Activated CD4-positive, alpha-beta T cell treated with anti-CD3 and anti-CD28 coated beads for 24 hours (primary cell): ENCODE measurements around the gene OBP2A.

ENCODE experiments used
- DNase-seq, 2 donors: peaks; one replicate each; pipeline ENCODE4 v3.0.0-alpha.2; 2020; ENCODE audit warnings: low read depth in 2 of 2

Gene OBP2A

DNA sequence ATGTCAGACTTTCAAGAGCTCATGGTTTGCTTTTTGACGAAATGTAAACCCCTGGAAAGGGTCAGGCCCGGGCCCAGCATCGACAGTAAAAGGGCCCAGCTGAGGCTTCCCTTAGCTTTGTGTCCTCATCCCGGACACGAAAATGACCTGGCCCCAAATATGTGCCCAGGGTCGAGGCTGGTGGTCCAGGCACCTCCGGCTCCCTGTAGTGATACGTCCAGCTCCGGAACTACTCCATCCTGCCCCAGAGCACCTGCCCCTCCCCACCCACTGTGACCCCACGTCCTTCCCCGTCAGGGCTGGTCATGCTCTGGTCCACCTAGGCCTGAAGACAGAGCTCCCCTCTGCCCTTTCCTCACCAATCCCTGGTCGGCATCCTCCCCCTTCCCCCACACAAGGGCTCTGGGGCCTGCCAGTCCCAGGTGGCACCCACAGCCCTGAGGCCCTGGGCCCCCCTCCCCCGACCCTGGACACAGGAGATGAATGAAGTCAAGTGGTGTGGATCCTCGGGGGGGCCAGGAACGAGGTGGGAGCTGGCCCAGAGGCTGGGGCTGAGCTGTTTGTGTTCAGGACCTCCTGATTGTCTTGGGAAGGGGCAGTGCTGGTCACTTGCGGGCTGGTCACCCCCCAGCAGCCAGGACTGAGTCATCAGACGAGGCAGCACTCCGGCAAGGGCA, 6.2 kb downstream of the OBP2A start:
- no peak for DNase-seq

DNA sequence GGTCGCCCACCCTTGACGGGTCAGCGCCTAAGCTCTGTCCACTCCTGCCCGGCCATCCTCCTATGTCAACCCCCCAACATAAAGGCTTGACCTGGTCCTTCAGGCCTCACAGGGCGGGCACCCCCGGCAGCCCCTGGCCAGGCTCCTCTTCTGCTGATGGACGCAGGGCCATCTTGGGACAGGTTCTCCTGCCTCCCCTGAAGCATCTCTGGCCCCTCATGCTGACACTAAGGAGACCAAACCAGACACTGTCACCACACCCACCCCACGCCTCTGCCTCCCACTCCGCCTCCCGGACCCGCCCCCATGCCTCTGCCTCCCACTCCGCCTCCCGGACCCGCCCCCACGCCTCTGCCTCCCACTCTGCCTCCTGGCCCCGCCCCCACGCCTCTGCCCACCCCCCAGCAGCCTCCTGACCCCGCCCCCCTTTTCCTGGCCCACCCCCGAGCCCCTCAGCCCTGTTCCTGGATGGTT, 6.8 kb downstream of the OBP2A start:
- DNase-seq = no peak

DNA sequence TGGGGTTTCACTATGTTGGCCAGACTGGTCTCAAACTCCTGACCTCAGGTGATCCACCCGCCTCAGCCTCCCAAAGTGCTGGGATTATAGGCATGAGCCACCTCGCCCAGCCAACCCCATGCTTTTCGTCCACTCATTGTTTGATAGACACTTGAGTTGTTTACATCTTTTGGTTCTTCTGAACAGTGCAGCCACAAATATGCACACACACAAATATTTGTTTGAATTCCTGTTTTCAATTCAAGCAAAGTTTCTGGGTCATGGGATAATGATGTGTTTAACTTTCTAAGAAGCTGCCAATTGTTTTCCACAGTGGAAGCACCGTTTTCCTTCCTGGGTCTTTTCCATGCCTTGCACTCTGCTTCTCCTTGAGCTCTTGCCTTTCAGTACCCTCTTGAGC, 8.8 kb downstream of the OBP2A start:
- DNase-seq = no peak

DNA sequence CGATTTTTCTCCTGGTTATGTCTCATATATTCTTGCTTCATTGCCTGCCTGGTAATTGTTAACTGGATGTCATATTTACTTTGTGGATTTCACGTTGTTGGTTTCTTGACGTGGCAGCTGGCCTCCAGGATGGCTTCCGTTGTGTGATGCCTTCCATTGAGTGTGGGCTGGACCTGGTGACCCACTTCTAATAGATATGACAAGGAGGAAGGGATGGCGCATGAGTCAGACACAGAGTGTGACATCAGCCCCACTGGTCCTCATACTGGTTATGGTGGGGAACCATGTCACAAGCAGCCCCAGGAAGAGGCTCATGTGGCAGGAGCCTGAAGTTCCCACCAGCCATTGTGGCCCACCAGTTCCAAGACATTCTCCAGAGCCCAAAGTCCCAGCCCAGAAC, 9.3 kb downstream of the OBP2A start:
- no peak for DNase-seq

DNA sequence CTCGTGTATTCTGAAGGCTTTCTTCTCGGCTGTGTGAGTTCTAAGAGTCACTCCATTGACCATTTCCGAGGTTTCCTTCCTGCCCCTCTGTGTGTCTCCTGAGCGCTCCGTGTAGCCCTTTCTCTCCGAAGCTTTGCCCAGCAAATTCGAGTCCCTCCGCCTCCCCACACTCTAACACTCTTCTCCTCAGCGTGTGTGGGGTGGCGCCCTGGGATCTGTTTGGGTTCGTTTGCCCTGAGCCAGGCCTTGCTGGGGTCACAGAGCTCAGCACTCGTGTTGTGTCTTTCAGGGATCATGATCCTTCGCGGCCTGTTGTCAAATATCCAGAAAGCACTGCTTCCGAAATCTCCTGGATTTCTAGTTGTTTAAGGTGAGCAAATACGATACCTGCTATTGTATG, 10.0 kb downstream of the OBP2A start:
- no peak for DNase-seq

DNA sequence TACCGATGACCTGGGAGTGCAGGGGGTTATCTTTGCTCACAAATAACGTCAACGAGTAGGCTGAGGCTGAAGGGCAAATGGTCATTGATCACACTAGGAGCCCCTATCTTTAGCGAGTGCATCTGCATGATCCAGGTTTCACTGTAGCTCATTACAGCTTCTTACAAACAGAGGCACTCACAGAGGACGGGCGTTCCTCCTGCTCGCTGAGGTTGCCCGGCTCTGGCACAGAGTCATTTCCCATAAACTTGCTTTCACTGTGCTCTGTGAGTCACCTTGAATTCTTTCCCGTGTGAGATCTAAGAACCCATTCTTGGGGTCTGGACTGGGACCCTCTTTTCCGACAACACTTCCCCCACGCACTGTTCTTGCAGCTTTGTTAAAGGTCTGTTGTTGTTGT, 13.7 kb downstream of the OBP2A start:
- no peak for DNase-seq

DNA sequence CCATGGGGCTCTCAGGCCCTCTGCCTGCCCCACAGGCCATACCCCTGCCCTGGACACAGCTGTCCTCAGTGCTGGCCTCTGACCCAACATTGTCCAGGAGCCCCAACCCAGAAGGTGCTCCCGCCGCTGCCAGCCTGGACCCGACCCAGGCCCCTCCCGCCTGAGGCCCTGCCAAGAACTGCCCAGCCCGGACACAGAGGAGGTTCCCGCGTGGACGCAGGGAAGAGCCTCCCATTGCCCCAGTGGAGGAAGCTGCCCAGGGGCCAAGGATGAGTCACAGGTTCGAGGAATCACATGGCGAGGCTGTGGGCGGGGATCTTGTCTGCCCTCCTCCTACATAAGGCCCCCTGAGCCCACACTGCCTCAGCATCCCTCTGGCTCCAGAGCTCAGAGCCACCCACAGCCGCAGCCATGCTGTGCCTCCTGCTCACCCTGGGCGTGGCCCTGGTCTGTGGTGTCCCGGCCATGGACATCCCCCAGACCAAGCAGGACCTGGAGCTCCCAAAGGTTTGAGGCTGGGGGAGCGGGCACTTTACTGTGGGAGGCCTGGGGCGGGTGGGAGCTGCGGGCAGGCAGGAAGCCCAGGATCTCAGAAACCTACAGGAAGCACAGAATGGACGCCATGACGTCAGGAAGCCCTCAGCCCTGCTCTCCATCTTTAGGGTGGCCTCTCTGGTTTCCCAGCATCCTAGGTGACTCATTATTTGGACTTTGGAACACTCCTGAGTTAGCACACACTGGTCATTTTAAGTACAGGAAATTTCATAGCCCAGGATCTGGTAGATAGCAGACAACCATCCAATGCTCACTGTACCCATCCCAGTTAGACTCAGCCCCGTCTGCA, 15.7 kb downstream of the OBP2A start, which contains the start of gene PAEP:
Gene PAEP (plus strand): TSS at position 366 of the 844 bp plus-strand sequence.
- DNase-seq = no peak

DNA sequence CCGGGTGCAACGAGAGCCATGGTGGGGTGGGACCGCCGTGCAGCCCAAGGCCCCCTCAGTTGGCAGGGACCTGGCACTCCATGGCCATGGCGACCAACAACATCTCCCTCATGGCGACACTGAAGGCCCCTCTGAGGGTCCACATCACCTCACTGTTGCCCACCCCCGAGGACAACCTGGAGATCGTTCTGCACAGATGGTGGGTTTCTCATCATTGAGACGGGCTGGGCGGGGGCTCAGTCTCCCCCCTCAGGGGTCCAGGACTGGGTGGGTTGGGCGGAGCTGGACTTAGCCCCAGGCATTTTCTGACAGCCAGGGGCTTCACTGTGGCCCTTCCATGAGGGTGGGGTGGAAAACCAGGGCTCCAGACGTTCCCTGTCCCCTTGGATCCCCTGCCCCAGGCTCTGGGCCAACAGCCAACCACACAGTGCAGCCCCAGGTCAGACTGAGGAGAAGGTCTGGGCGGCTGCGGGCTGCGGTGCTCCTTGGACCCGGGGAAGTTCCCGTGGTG, 16.4 kb downstream of the OBP2A start:
- no peak for DNase-seq

DNA sequence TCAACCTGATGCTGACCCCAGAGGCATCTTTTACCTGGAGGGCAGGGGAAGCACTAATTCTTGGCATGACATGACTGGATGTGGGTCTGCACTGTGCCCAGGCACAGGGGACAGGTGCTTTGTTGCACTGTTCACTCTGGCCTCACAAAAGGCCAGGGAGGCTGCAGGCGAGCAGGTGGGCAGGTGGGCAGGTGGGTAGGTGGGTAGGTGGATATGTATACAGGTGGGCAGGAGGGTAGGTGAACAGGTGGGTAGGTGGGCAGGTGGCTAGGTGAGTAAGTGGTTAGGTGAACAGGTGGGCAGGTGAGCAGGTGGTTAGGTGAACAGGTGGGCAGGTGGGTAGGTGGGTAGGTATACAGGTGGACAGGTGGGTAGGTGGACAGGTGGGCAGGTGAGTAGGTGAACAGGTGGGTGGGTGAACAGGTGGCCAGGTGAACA, 17.1 kb downstream of the OBP2A start:
- DNase-seq = no peak

DNA sequence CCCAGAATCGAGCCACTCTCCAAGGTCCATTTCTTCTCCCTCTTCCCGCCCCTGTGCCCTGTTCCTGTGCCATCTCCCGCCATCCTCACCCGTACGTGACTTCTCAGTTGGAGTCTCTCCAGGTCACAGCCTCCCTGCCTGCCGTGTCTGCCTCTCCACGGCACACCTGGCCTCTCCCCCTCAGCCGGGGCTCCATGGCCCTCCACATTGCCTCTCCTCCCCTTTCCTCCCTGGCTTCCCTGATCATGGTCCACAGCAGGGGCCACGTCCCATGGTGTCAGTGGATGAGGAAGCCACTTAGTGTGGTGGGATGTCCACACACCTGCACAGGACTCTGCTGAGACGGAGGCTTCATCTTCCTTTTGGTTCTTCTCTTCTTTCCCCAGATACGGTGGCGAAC, 17.9 kb downstream of the OBP2A start:
- no peak for DNase-seq

DNA sequence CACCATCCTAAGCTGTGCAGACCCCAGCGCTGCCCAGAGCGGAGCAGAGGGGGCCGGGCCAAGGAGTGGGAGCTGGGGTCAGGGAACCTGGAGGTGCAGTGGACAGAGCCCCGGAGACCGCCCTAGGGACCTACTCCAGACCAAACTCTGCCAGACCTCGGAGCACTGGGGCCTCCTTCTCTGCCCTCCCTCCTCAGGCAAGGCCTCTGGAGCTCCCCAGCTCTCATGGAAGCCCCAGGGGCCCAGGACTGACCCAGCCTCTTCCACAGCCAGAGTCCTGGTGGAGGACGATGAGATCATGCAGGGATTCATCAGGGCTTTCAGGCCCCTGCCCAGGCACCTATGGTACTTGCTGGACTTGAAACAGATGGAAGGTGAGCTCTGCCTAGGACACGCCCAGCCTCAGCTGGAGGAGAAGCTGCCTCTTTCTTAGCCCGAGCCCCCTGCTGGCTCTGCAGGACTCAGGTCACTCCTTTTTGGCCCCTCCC, 19.3 kb downstream of the OBP2A start:
- no peak for DNase-seq

DNA sequence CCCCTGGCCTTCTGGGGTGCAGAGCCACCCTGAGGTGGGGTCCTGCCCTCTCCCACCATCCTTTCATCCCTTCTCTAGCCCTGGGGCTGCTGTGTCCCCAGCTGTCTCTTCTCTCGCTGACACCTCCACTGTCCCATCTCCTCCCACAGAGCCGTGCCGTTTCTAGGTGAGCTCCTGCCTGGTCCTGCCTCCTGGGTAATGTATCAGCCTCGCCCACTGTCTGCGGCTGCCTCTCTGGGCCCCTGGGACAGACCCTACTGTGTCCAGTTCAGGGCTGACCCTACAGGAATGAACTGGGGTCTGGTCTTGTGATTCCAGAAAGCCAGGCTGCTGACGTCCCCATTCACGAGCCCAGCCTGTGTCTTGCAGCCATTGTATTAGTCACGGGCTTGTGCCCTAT, 19.7 kb downstream of the OBP2A start:
- no peak for DNase-seq

DNA sequence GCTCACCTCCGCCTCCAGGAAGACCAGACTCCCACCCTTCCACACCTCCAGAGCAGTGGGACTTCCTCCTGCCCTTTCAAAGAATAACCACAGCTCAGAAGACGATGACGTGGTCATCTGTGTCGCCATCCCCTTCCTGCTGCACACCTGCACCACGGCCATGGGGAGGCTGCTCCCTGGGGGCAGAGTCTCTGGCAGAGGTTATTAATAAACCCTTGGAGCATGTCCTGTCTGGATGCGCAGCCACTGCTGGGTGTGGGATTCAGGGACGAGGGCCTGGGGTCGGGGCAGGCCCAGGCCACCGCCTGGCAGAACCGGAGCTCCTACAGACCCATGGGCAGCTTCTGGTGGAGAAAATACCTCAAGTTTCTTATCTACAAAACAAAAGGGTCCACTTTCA, 20.6 kb downstream of the OBP2A start:
- no peak for DNase-seq

DNA sequence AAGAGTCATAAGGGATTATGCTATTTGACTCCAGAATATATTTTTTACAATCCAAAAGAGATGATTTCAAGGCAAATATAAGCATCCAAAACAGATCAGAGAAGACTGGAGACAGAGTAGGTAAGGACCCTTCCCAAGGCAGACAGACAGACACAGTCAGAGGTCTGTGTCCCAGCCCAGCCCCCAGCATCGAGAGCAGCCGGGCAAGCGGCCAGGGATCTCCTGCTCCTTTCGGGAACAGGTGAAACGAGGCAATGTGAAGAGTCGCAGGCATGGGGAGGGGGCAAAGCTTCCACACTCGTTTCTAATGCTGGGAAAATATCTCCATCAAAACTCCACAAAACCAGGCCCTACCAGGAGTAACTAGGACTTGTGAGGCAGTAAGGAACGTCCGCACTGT, 21.4 kb downstream of the OBP2A start:
- DNase-seq = no peak

DNA sequence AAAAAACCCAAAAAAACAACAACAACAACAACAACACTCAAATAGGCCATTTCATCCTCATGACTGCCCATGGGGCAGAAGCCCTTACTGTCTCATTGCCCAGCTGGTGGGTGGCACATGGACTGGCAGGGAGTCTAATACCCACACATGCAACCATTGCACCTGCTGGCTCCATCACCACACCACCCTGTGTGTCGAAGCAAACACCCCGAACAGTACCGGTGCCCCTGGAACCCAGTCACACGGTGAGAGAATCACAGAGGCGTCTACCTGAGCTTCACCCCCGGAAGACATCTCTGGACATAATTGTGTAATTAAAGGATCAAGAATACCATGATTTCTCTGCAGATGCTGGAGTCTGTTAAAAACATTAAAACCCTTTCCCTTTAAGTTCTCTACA, 22.1 kb downstream of the OBP2A start:
- DNase-seq = no peak

DNA sequence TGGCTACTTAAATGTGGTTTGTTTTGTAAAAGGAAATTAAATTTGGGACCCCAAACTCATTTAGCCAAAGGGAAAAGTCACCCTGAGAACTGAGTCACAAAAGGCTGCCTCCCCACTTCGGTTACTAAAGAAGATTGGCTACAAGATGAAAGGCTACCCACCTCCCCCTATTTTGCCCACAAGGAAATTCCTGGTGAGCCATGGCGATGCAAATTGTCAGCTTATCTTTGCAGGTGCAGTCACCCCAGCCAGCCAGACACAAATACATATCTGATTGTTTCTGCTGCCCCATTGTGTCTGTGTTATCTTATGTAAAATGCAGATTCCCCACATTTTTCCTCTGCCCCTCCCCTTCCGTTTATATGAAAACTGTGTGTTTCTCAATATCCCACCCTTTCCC, 24.5 kb downstream of the OBP2A start:
- DNase-seq = no peak

DNA sequence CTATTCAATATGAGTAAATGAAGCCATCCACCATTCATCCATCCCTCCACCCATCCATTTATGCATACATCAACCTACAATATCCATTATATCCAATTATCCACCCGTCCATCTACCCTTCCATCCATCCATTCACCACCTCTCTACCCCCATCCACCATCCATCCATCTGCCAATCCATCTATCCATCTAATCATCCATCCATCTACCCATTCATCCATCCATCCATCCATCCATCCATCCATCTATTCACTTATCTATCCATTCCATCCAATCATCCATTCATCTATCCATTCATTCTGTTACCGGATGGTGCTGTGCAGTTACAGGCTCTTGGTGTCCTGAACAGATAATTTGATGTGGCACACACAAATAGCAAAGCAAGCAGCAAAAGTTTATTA, 26.3 kb downstream of the OBP2A start:
- no peak for DNase-seq

DNA sequence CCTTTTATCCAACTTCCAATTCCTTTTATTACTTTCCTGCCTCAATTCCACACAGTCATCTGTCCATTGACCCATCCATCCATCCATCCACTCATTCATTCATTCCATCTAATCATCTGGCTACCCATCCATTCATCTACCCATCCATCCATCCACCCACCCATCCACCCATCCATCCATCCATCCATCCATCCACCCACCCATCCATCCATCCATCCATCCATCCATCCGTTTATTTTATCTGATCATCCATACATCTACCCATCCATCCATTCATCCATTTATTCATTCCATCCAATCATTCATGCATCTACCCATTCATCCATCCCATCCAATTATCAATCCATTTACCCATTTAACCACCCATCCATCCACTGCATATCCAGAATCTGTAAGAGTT, 27.2 kb downstream of the OBP2A start:
- DNase-seq = no peak

DNA sequence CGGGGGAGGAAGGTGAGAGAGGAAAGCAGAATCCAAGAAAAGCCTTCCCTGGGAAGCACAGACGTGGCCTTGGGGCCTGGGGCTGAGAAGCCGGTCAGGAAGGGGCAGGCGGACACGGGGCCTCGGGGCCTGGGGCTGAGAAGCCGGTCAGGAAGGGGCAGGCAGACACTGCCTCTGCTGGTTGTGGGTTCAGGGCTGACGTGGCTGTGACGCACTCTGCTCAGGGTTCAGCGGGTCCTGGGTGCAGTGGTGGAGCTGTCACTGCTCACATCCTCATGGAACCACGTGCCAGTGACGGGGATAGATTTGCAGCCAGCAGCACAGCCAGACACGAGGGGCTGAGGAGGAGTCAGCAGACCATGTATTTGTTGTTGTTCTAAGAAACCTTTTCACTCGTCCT, 28.4 kb downstream of the OBP2A start:
- DNase-seq = no peak

DNA sequence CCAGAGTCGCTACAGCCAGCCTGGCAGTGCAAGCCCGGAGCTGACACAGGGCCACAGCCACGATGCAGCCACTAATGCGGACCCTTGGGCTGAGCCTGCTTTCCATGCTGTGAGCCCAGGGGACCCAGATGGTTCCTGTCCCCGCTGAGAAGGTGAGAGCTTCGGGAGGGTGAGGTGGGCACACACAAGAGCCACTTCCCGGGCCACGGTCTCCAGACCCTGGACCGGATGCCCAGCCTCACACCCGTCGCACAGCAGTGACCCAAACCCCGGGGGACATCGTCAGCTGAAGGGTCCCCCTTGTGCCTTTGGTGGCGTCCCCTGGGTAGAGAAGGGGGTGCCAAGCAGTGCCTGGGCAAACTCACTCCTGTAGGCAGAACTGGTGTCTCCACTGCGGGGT, 29.0 kb downstream of the OBP2A start:
- DNase-seq = no peak

DNA sequence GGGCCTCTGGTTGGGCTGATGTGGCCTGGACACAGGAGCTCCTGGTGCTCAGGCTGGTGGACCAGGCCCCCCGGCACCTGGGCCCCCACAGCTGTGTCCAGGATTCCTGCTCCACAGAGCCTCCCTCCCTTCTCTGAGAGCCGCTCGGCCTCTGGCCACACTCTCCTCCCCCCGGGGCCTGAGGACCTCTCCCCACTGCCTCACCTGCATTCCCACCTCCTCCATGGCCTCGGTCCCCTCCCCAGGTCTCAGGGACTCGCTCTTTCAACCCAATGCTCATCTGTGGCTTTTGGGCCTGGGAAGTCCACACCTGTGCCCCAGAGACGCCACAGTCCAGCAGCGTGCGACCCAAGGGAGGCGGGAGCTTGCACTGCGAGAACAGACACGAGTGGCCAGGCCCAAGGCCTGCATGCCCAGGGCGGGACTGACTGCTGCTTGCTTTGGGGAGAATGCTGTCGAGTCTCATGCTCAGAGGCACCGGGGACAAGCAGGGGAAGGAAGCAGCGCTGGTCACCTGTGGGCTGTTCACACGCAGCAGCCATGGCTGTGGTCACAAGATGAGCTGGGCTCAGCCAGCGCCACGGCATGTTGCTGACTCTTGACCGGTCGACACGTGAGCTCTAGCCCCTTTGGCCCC, 30.2 kb downstream of the OBP2A start:
- no peak for DNase-seq

DNA sequence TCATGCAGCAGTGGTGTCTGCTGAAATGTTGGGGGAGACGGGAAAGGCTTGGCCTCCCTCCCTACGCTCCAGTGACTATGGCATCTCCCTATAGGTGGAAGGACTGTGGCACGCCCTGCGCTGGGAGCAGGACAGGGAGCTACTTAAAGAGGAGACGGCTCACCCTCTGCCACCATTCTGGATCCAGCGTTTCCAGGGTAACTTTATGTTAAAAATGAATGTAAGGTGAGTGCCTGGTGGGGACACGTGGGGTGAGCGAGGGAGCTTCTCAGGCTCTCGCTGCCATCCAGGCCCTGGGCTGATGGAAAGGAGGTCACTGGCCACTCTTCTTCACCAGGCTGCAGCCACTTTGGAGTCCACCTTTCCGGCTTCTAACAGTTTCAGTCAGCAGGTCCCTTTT, 31.3 kb downstream of the OBP2A start:
- no peak for DNase-seq
